GM12801 (cell line): ENCODE results near the gene OR10A2.

Experiments used
- TF ChIP-seq, protein P1 (sequence below): IDR thresholded peaks from one replicate; pipeline ENCODE4 v1.5.1; 2011; ENCODE audit warnings: control low read depth; ENCODE audit not compliant: insufficient read length; ENCODE audit errors: extremely low read depth

OR10A2 gene

GRCh38 chr11:6882751-6883150 lies 19.9 kb downstream of the OR10A2 start:
- TF ChIP-seq, protein P1, sequence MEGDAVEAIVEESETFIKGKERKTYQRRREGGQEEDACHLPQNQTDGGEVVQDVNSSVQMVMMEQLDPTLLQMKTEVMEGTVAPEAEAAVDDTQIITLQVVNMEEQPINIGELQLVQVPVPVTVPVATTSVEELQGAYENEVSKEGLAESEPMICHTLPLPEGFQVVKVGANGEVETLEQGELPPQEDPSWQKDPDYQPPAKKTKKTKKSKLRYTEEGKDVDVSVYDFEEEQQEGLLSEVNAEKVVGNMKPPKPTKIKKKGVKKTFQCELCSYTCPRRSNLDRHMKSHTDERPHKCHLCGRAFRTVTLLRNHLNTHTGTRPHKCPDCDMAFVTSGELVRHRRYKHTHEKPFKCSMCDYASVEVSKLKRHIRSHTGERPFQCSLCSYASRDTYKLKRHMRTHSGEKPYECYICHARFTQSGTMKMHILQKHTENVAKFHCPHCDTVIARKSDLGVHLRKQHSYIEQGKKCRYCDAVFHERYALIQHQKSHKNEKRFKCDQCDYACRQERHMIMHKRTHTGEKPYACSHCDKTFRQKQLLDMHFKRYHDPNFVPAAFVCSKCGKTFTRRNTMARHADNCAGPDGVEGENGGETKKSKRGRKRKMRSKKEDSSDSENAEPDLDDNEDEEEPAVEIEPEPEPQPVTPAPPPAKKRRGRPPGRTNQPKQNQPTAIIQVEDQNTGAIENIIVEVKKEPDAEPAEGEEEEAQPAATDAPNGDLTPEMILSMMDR: no peak

DNA sequence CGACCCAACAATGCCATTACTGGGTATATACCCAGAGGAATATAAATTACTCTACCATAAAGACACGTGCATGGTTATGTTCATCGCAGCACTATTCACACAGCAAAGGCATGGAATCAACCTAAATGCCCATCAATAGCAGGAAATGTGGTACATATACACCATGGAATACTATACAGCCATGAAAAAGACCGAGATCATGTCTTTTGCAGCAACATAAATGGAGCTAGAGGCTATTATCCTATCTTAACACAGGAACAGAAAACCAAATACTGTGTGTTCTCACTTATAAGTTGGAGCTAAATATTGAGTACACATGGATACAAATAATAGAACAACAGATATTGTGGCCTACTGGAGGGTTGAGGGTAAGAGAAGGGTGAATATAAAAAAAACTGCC lies 26.0 kb downstream of the OR10A2 start:
- TF ChIP-seq, protein P1: no peak

DNA sequence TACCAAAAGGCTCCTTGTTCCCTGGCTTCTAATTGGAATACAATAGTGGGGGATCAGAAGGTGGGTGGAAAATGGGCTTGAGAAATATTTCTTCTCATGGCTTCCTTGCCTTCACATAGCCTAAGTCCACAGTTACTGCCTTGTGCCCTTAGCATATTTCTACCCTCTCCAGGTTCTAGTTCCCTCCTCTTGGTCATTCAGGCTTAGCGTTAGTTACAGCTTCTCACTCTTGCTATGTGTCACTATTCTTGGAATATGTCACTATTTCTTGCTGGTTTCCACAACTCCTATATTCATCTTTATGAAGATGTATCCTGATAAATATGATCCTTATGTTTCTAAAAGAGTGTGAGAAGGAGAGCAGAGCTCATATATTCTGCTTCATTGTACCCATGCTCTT lies 27.0 kb downstream of the OR10A2 start:
- TF ChIP-seq, protein P1: no peak

DNA sequence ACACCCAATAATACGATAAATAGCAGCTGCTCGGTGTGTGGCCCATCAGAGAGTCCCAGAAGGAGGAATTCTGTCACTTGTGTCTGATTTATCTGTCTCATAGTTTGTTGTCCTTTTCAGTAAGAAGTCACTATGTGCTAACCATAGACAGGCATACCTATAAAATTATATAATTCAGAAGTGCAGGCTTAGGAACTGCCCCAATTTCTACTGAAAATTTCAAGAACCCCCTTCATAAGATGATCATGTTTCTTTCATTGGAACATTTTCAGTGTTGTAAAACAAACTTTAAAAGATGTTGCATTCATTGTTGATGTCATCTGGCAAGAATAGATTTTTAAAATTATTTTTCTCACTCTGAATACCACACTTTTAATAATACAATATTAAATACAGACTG lies 29.5 kb downstream of the OR10A2 start, which contains the start of gene OR2D2:
OR2D2 (minus strand) TSS at position 101 of the 400 bp plus-strand sequence; CDS start at position 101, 0 bp downstream.
- TF ChIP-seq, protein P1: no peak

DNA sequence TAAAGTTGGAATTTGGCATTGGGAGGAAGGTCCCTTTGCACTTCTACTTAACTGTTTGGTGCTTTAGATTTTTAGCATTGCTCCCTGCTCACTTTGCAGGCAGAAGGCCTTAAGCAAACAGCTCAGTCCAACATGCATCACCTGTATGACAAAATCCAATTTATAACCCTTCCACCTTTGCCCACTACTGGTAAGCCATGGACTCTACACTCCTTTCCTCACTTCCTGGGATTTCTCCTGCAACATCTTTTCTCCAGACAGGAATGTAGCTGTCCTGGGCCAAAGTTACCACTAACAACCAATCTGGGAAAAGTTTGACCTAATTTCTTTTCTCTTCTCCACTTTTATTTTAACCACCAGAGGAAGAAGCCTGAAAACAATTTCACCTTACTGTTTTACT lies 31.2 kb downstream of the OR10A2 start:
- TF ChIP-seq, protein P1: no peak

GRCh38 chr11:6895010-6895409 lies 32.2 kb downstream of the OR10A2 start:
- TF ChIP-seq, protein P1: no peak

DNA sequence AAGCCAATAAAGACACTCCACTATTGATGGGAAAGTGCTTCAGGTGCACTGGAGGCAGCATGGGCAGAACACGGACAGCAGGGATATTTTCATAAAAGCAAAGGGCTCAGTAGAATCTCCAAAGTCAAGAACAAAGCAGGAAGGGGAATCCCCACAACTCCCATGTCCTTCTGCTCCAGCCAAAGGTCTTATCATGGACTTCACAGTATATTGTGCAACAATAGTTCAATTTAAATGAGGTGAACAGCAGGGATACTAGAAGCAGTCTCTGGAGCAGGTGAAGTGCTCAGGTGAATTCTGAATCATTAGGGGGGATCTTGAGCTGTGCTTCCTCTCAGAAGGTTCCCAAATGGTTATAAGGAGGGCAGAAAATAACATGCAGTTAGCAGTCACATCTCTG lies 36.1 kb downstream of the OR10A2 start:
- TF ChIP-seq, protein P1: no peak
